IPS DF 19.7 (cell line): ENCODE results near the gene ST8SIA6.
"Not testable (repeated sequence)": the region's sequence is repeated elsewhere in the genome, so short reads cannot be mapped to it uniquely, and the experiment has no call there.

ENCODE experiments used
- DNase-seq: peaks from one replicate; pipeline ENCODE4 v3.0.0-alpha.2; 2013; ENCODE audit warnings: low read depth, low spot score

Gene ST8SIA6

GRCh38 chr10:17457083-17457482 lies 2.7 kb upstream of the ST8SIA6 start:
- no peak for DNase-seq

- no peak for DNase-seq
These were observed 1.7 kb upstream of the ST8SIA6 start for GRCh38 chr10:17456032-17456548.

GRCh38 chr10:17455015-17455520 lies 673 bp upstream of the ST8SIA6 start:
- DNase-seq, result no peak

- no peak for DNase-seq
These were observed 863 bp downstream of the ST8SIA6 start for GRCh38 chr10:17453373-17454091.

GRCh38 chr10:17453035-17453372 lies 1.4 kb downstream of the ST8SIA6 start:
- no peak for DNase-seq

- no peak for DNase-seq
These were observed 2.1 kb downstream of the ST8SIA6 start for GRCh38 chr10:17452060-17452841.

GRCh38 chr10:17450024-17450423 lies 4.4 kb downstream of the ST8SIA6 start:
- no peak for DNase-seq

GRCh38 chr10:17445400-17445998 lies 8.9 kb downstream of the ST8SIA6 start:
- DNase-seq, result no peak

GRCh38 chr10:17444388-17444714 lies 10.0 kb downstream of the ST8SIA6 start:
- no peak for DNase-seq

- no peak for DNase-seq
These were observed 10.5 kb downstream of the ST8SIA6 start for GRCh38 chr10:17443707-17444387.

- DNase-seq, result no peak
These were observed 15.8 kb downstream of the ST8SIA6 start for GRCh38 chr10:17438583-17438982.

- not testable (repeated sequence) for DNase-seq
These were observed 17.8 kb downstream of the ST8SIA6 start for GRCh38 chr10:17436578-17436977.

GRCh38 chr10:17435953-17436352 lies 18.4 kb downstream of the ST8SIA6 start:
- no peak for DNase-seq

GRCh38 chr10:17435187-17435586 lies 19.2 kb downstream of the ST8SIA6 start:
- DNase-seq, result no peak

GRCh38 chr10:17432723-17433122 lies 21.7 kb downstream of the ST8SIA6 start:
- DNase-seq, result no peak

GRCh38 chr10:17431871-17432311 lies 22.5 kb downstream of the ST8SIA6 start:
- DNase-seq, result no peak

GRCh38 chr10:17430647-17431355 lies 23.6 kb downstream of the ST8SIA6 start:
- DNase-seq, result no peak

GRCh38 chr10:17429490-17429889 lies 24.9 kb downstream of the ST8SIA6 start:
- DNase-seq, result no peak

- DNase-seq, result no peak
These were observed 25.9 kb downstream of the ST8SIA6 start for GRCh38 chr10:17428351-17429097.

GRCh38 chr10:17427666-17428350 lies 26.6 kb downstream of the ST8SIA6 start:
- no peak for DNase-seq
